ENCODE data around the gene CASZ1.

The CASZ1 gene

DNA sequence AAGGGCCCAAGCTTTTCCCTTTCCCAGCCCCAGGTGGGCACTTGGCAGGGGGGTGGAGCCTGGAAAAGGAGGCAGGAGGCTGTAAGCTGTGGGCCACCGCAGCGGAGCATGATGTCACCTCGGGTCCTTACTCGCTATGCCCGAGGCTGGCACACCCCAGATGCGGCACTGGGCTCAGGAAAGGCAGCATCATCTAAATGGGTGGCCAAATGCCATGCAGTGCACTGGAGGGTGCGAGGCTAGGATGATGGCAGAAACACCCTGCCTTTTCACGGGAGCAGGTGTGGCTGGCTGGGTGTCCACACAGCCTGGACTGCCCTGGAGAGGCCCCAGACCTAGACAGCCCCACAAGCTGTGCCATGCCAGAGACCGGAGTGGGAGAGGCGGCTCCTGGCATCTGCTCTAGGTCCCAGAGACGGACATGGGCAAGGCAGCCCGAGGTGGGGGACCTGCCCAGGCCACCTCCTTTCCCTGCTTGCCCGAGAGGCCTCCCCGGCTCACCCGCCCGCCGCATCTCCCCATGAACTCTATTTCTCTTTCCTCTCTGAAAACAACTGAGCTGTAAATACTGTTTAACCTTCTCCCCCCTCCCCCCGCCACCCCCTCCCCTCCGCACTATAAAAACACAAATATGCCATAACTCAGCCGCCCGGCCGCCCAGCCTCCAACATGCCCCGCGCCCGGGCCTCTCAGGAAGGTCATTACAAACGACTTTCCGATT, 124.7 kb downstream of the CASZ1 start:
- DNase-seq (ENCODE audit: low spot score) = no peak

DNA sequence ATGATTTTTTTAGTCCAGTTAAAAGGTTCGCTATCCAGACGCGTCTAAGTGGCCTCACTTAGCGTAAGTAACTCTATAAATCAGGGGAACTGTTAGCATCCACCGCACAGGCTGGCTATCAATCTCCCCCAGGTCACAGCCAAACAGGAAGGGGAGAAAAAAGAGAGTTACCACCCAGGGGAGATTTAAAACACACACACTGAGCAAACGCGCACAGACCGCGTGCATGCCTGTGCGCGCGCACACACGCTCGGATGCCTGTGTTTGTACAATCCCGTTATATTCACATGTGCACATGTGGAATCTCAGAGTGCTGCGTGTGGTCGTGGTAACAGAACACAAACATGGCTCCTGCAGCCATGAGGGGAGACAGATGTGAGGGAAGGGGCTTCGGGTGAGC, 125.4 kb downstream of the CASZ1 start:
- DNase-seq (ENCODE audit: low spot score) = no peak

DNA sequence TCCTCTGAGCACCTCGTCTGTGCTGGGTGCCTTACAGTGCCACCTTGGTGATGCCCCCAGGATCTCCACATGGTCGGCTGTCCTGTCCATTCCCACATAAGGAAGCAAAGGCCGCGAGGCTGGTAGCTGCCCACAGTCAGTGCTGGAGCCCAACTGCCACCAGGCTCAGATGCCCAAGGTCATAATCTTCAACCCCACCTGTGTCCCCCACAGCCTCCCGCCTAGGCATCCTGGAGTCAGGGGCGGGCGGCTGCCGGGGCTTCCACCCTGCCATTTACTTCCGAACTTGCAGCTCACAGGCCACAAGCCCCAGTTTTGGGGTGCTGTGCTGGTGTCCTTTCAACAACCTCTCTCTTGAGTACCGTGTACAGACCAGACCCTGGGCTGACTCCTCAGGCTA, 126.3 kb downstream of the CASZ1 start:
- no peak for DNase-seq (ENCODE audit: low spot score)

DNA sequence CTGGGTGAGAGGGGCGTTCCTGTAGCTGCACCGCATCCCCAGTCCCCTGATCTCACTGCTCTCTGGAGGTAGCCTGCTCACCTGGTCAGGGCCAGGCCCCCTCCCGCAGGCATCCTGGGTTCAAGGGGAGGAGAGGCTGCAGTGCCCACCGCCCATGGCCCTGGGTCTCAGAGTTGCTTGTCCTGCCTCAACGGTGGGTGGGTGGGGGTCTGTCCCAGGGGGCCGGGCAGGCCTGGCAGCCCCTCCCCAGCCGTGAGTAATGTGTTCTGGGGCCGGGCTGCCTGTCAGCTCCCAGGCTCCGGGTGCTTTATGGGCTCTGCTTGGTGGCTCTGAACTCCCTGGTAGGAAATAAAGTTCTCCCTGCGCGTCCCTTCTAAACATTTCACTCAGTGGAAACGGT, 126.9 kb downstream of the CASZ1 start:
- no peak for DNase-seq (ENCODE audit: low spot score)

DNA sequence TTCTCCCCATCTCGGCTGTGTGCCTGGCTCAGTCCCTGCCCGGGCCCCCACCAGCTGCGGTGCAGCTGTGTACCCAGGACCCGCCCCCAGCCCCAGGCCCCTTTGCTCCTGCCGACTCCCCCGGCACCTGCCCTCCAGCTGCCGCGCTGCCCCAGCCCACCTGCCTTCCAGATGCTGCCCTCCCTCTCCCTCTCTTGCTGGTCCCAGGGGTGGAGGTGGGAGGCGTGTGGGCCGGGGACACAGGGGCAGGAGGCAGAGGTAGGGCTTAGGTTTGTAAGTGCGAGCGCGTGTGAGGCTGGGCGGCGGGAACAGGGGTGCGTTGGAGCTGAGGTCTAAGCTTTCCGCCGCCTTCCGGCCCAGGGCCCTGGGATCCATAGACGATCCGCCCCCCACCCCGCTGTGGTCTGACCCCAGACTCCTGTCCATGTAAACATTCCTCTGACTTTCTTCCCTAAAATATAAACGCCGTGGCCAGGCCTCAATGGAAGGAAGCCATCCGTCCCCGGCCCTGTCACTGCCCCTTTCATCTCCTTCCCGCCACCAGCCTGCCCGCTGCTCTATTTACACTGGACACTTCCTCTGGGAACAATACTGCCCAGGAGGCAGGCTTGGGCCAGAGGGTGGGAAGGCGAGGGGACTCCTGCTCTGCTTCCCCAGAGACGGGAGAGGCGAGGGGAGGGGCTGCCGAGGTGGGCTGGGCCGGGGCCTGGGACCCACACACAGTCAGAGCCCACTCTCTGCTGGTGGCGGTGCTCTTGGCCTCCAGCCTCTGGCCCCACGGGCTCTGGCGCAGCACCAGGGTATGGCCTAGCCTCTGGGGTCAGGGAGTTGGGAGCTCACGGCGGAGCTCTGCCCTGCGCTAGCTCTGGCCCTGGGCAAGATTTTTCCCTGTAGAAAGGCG, 128.3 kb downstream of the CASZ1 start:
- DNase-seq (ENCODE audit: low spot score) = no peak

DNA sequence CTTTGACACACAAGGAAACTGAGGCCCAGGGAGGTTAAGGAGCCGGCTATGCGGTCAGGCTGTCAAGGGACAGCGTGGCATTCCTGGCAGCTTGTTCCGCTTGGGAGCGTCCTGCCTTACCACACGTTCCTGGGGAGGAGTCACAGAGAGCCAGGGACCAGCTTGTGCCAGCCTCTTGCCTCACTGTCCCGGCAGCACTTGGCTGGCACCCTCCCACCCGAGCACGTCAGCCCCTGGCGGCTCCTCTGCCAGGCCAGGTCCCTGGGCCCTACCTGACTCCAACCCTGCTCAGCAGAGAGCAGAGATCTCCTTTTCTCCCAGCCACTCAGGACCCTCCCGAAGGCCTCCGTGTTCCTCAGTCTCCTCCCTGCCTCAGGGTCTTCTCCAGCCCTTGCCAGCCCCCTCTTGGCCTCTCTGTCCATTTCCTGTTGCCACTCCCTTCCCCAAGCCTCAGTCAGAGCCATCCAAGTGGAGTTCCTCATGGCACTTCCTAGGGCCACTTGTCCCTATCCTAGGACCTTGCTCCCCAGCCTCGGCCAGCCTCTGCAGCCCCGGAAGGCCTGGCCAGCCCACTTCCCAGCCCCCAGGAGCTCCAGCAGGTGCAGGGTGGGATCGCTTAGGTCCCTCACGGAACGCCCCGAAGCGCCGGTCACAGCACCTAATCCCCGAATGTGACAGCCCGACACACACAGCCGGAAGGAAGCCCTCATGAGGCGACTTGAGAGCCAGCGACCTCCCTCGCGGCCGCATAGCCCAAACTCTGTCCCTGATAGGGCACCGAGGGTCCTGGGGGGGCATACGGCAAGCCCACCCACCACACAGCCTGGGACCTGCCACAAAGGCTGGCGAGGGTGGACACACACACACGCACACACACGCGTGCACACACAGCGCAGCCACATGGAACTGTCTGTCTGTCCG, 130.3 kb downstream of the CASZ1 start:
- no peak for DNase-seq (ENCODE audit: low spot score)

DNA sequence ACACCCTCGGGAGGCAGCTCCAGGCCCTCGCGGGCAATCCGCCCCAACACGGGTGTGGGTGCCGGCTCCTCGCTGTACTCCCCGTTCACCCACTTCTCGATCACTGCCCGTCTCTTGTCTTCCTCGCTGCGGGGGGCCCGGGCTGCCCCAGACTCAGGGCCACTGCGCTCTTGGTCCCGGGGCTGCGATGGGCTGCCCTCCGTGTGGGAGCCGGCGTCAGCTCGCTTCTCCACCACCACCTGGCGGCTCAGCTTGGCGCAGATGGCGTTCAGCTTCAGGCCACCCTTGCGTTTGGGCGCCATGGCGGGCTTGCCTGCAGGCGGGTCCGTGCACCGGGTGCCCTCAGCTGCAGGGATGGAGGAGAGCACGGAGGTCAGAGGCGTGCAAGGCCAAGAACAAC, 131.2 kb downstream of the CASZ1 start:
- DNase-seq (ENCODE audit: low spot score) = no peak

DNA sequence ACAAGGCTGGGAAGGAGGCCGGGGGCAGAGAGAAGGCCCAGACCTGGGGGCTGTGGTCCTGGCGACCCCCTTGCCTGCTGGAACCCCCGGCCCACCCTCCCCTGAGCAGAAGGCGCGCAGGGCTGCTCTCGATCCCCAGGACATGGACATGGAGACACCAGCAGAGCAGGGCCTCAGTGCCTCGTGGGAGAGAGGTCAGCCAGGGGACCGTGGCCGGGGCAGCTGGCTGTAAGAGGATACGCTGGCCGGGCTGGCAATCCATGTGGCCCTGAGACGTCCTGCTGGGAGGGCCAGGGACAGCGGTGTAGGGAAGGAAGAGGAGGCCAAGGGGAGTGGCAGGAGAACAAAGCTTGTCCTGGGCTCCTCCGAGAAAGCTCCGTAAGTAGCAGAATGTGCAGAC, 132.2 kb downstream of the CASZ1 start:
- no peak for DNase-seq (ENCODE audit: low spot score)

DNA sequence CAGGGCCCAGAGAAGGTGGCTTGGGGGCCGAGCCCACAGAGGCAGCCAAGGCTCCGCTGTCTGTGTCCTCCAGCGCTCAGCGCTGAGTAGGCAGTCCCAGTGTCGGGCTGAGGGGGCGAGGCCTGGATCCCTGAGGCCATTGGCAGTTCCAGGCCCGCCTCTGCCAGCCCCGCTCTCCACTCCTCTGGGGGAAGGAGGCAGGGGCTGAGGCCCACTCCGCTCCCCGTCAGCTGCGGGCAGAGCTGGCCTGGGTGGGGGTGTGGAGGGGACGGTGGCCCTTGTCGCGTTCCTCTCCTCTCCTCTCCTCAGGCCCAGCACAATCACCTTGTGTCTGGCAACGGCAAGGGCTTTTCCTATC, 132.8 kb downstream of the CASZ1 start:
- no peak for DNase-seq (ENCODE audit: low spot score)

DNA sequence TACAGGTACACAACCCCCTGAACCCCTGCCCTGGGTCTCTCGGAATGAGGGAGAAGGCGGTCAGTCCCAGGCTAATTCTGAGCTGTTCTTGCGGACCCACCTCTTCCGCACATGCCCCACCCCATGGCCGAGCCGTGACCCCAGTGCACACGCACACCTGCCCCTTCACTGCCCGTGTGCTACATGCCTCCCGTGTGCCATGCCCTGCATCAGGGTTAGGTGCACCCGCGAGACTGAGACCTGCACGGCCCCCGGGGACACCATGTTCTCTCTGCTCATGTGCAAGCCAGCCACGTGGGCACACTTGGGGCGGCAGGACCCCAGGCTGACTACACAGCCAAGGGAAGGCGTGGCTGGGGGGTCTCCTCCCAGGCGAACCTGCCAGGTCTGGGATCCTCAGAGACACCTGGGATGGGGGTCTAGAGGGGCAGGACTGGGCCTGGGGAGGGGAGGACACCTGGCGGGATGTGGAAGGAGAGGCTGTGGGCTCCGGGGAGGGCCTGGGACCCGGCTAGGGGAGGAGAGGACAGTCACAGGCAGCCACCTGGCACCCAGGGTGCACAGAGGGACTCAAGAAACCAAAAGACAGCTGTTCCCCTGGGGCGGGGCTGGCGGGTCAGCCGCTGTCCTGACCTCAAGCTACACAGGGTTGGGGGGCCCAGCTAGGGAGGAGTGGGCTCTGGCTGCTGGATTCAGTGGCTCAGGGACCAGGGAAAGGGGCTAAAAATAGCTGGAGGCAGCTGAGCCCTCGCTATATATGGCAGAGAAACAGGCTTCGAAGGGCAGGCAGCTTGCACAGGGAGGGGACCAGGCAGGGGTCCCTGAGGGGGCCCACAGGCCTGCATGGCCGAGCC, 133.4 kb downstream of the CASZ1 start:
- no peak for DNase-seq (ENCODE audit: low spot score)

DNA sequence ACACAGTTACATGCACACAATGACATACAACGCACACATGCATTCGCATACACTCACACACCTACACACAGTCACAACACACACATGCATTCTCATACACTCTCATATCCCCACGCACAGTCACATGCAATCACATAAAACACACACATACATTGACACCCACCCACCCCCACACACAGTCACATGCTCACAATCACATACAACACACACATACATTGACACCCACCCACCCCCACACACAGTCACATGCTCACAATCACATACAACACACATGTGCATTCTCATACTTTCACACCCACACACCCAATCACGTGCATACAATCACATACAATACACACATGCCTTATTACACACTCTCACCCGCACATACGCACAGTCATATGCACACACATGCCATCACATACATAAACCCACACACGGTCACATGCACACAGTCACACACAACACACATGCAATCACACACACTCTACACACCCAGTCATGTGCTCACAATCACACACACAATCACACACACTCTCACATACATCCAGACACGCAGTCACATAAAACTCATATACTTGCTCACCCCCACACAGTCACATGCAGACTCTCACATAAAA, 134.3 kb downstream of the CASZ1 start:
- DNase-seq (ENCODE audit: low spot score) = no peak

DNA sequence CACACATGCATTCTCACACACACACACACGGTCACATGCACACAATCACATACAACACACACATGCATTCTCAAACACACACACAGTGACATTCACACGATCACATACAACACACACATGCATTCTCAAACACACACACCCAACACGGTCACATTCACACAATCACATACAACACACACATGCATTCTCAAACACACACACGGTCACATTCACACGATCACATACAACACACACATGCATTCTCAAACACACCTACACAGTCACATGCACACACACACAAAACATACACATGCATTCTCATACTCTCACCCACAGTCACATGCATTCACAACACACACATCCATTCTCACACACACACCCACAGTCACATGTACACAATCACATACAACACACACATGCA, 135.0 kb downstream of the CASZ1 start:
- no peak for DNase-seq (ENCODE audit: low spot score)

DNA sequence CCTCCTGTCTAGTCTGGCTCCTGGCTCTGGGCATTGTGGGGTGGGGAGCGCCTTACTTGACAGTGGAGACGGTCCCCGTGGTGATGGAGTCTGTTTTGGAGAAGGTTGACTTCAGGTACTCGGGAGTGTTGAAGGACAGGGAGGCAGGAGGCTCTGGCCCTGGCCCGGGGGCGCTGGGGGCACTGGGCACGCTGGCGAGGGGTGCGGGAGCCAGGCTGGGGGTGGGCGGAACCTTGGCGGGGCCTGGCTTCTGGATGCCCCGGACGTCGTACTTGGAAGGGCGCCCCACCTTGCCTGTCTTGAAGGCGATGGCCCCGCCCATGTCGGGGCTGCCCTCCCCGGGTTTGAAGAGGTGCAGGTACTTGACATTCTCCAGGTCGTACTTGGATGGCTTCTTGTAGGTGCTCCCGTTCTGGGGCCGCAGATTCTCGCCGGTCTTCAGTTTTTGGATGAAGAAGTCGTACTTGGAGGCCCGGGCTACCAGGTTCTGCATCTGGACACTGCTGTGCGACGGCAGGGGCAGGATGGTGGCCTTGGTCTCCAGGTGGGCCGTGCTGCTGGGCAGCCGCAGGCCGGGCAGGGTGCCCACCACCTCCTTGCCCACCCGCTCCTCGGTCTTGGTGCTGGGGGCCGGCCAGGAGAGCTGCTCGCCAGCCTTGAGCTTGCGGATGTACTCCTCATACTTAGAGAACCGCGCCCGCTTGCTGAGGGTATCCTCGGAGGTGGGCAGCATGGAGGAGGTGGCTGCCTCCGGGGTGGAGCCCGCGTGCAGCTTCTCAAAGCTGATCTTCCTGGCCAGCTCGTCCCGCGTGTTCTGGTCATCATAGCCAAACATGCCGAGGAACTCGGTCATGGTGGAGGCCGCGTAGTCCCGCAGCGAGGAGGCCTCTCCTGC, 136.6 kb downstream of the CASZ1 start:
- DNase-seq (ENCODE audit: low spot score) = no peak

DNA sequence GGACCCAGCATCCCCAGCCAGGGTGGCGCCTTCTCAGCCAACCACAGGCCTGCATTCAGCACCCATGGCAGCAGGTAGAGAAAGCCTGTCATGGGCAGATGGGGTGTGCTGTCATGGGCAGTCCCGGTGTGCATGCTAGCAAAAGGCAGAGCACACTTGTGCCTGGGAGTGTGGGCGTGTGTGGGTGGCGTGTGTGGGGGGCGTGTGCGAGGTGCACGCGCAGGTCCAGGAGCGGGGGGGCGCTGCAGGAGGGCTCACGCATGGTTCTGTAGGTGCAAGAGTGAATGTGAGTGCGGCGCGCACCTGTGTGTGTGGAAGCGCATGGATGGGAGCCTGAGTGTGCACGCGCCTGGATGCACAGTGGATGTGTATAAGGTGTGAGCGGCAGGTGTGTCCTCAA, 137.2 kb downstream of the CASZ1 start:
- DNase-seq (ENCODE audit: low spot score) = no peak

DNA sequence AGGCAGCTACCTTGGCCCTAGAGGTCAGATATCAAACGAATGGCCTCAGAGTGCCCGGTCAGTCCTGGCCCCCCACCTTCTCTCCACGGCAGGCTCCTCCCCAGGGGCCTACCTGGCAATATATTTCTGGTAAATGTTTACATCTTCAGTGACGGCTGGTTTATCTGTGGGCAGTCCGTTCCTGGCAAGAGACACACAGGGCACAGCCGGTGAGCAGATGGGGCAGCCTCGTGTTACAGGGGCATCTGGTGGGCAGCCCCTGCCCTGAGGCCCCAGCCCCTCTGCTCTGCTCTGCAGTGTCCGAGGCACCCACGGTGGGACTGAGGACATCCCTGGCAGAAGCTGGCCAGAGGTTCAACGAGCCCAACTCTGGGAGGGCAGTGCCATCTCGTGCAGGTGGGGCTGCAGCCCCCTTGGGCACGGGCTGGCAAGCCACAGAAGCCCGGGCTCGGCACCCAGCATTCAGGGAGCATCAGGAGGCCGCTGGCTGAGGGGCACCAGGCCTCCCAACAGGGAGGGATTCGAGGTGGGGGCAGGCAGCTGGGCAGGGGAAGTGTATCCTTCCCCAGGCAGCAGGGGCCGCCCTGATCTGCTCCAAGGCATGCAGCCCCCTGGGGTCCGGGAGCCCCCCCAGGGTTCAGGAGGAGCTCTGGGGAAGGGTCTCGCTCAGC, 137.9 kb downstream of the CASZ1 start:
- DNase-seq (ENCODE audit: low spot score) = no peak

DNA sequence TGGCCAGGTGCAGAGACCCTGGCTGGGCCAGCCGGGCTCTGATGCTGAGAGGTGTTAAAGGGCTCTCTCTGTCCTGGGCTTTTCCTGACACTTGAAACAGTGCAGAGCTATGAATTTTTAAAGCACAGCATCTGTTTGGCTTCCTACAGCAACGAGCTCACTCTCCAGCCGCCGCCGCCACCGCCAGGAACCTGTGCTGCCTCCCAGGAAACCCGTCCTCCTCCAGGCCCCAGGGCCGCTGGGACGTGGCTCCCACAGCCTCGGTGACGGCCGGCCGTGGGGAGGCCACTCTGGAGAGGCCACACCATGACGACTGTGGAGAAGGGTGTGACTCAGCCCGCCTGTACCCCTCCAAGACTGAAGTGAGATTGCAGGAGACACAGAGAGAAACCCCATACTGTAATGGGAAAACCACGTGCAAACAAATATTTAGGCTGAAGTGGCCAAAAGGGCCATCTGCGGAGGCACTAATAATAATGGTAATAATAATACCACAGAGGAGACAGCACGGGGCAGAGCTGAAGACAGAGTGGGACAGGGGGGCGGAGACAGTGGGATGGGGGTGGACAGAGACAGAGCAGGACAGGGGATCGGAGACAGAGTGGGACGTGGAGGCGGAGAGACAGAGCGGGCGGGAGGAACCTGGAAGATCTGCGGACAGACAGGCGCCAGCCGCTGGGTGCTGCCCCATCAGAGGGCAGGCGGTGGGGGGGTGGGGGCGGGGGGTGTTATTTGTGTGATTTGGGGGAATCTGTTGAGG, 139.2 kb downstream of the CASZ1 start:
- no peak for DNase-seq (ENCODE audit: low spot score)

DNA sequence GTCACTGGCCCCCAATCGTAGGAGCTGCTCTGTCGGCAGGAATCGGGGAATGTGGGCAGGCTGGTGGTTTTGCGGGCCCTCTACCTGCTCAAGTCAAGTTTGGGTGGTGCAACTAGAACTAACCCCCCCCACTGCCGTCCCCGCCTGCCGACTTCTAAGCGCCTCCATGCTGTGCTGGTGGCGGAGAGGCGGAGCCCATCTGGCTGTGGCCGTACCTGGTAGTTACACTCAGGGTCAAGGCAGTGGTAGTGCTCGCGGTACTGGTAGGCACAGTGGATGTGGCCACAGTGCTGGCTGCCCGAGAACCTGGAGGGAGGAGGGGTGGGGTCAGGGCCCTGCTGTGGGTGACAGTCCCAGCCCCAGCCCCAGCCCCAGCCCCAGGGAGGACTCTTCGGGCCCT, 140.0 kb downstream of the CASZ1 start:
- DNase-seq (ENCODE audit: low spot score) = no peak

DNA sequence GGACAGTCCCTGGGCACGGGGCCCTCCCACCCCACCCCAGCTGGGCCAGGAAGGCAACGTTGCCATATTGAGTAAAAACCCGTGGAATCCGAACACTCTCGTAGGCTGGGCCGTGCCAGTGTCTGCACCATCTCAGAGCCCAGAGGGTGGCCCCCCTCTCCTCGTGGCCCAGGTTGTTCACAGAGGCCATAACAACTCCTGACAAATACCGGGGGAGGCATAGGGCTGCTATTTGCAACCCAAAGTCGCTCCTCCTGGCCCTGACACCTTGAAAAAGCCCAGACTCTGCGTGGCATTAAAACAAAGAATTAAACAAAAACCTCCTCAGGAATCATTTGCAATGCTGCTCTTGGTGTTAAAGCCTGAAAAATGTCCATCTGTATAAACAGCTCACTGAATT, 141.4 kb downstream of the CASZ1 start:
- no peak for DNase-seq (ENCODE audit: low spot score)
